Upper lobe of right lung (tissue), 1 donor: ENCODE results near the gene FN3KRP. TPM values are rescaled to one million over a fixed set of nuclear protein-coding genes. Genes with fewer than 3 reads are reported as not detected.
A peak's percentile ranks its signal among the peaks of the same experiment; 100 is the strongest.
"Not testable (repeated sequence)": the region's sequence is repeated elsewhere in the genome, so short reads cannot be mapped to it uniquely, and the experiment has no call there.

Source experiments
- ATAC-seq: fragments of 200-7000 bp; cut with Tn5 transposase; one replicate; pipeline ENCODE4 v1.9.1; 2020; ENCODE audit warnings: mild to moderate bottlenecking, moderate library complexity
- DNase-seq: peaks from one replicate; pipeline ENCODE4 v3.0.0-alpha.2; 2020
- H3K27ac ChIP-seq: fragments of 200-600 bp; one replicate; pipeline ENCODE4 v1.8.0; 2022
- H3K27me3 ChIP-seq: fragments of 200-600 bp; one replicate; pipeline ENCODE4 v1.8.0; 2022; ENCODE audit warnings: mild to moderate bottlenecking
- H3K36me3 ChIP-seq: fragments of 200-600 bp; one replicate; pipeline ENCODE4 v1.8.0; 2022
- H3K4me1 ChIP-seq: fragments of 200-600 bp; one replicate; pipeline ENCODE4 v1.8.0; 2022
- H3K4me3 ChIP-seq: fragments of 200-600 bp; one replicate; pipeline ENCODE4 v1.8.0; 2022; ENCODE audit warnings: mild to moderate bottlenecking
- H3K9me3 ChIP-seq: fragments of 200-600 bp; one replicate; pipeline ENCODE4 v1.8.0; 2022
- CTCF ChIP-seq: fragments of 200-600 bp; IDR thresholded peaks from one replicate; pipeline ENCODE4 v1.8.0; 2022; ENCODE audit warnings: antibody characterized with exemption
- intact Hi-C: fragments of 100-400 bp; cut with DNase I; formaldehyde crosslinking; loops from one replicate; pipeline ENCODE4 v1.11.0; 2022
- total RNA-seq: library from RNA; stranded (reverse); fragmentation: NEBNext Ultra II Directional; extraction: Animal tissue kit (Norgen Biotek cat#: 25700); gene quantifications from one replicate; pipeline ENCODE4 v1.2.1, GENCODE V29; 2021
- donor health status: DM: no; HTN: yes; CAD: no; lungs with severe emphysema.

Gene FN3KRP
- total RNA-seq, 1 donor from 2014 or later, result 21.4 TPM

- no peak overlapping the region for H3K27ac ChIP-seq
- peaks cover 5% of the 10 kb centered on the region for H3K4me1 ChIP-seq
- intact Hi-C loops, result no loop called here
- peaks cover 24% of the 10 kb centered on the region for H3K36me3 ChIP-seq
- no peaks in the 10 kb centered on the region for H3K9me3 ChIP-seq
- H3K27me3 ChIP-seq, result no peaks in the 10 kb centered on the region
- ATAC-seq (no peak), DNase-seq (no peak)
- no peak for TF ChIP-seq CTCF
- no peak overlapping the region for H3K4me3 ChIP-seq
These were observed 24.6 kb downstream of the FN3KRP start for GRCh38 chr17:82740906-82741759.

- peaks cover 24% of the 10 kb centered on the region for H3K36me3 ChIP-seq
- no peak overlapping the region for H3K4me3 ChIP-seq
- no peaks in the 10 kb centered on the region for H3K9me3 ChIP-seq
- intact Hi-C loops, result no loop called here
- DNase-seq, result no peak
- ATAC-seq, result peak; percentile 42
- TF ChIP-seq CTCF, result no peak
- no peaks in the 10 kb centered on the region for H3K27me3 ChIP-seq
- H3K4me1 ChIP-seq, result no peaks in the 10 kb centered on the region
- H3K27ac ChIP-seq, result no peak overlapping the region
These were observed 27.1 kb downstream of the FN3KRP start for GRCh38 chr17:82743344-82744219.

GRCh38 chr17:82744736-82745135 lies 28.2 kb downstream of the FN3KRP start:
- H3K9me3 ChIP-seq, intact Hi-C loops, H3K4me3 ChIP-seq, H3K27me3 ChIP-seq, ATAC-seq, DNase-seq, H3K4me1 ChIP-seq: not testable (repeated sequence)
- Histone ChIP-seq H3K27ac (peak overlapping the region; percentile 17), H3K36me3 (peaks cover 23% of the 10 kb centered on the region)

GRCh38 chr17:82745524-82745923 lies 29.0 kb downstream of the FN3KRP start:
- DNase-seq (no peak), ATAC-seq (peak; percentile 47)
- TF ChIP-seq CTCF, result no peak
- Histone ChIP-seq H3K36me3 (peaks cover 20% of the 10 kb centered on the region), H3K27me3 (no peaks in the 10 kb centered on the region), H3K4me1 (no peaks in the 10 kb centered on the region), H3K4me3 (no peak overlapping the region), H3K9me3 (no peaks in the 10 kb centered on the region), H3K27ac (peak overlapping the region; percentile 11)
- intact Hi-C loops, result no loop called here

GRCh38 chr17:82748756-82749155 lies 32.2 kb downstream of the FN3KRP start:
- Histone ChIP-seq H3K36me3 (no peaks in the 10 kb centered on the region), H3K27ac (no peak overlapping the region), H3K4me1 (peaks cover 6% of the 10 kb centered on the region), H3K27me3 (no peaks in the 10 kb centered on the region), H3K9me3 (no peaks in the 10 kb centered on the region), H3K4me3 (no peak overlapping the region)
- ATAC-seq (no peak), DNase-seq (no peak)
- TF ChIP-seq CTCF, result no peak
- intact Hi-C loops, result no loop called here
